Upper lobe of left lung (tissue), 6 donors: ENCODE measurements around the gene SLC7A6. TPM values are rescaled to one million over a fixed set of nuclear protein-coding genes. Genes with fewer than 3 reads are reported as not detected.
A peak's percentile ranks its signal among the peaks of the same experiment; 100 is the strongest.

Experiments
- ATAC-seq, 2 donors: fragments of 200-7000 bp; cut with Tn5 transposase; one replicate each; pipeline ENCODE4 v1.9.1; 2022; ENCODE audit warnings: mild to moderate bottlenecking in 2 of 2, moderate library complexity in 2 of 2; ENCODE audit not compliant: low FRiP score in 2 of 2
- DNase-seq, 2 donors: peaks; one replicate each; pipeline ENCODE4 v3.0.0-alpha.2; 2019 to 2020
- H3K27ac ChIP-seq, 4 donors: fragments of 200-600 bp; sonication (generic); one replicate each; pipeline ENCODE4 v1.5.1; 2016 to 2019
- H3K27me3 ChIP-seq, 4 donors: fragments of 200-600 bp; sonication (generic); one replicate each; pipeline ENCODE4 v1.5.1; 2017 to 2019
- H3K36me3 ChIP-seq, 4 donors: fragments of 200-600 bp; sonication (generic); one replicate each; pipeline ENCODE4 v1.5.1; 2016 to 2019
- H3K4me1 ChIP-seq, 4 donors: fragments of 200-600 bp; sonication (generic); one replicate each; pipeline ENCODE4 v1.5.1; 2018 to 2019
- H3K4me3 ChIP-seq, 4 donors: fragments of 200-600 bp; sonication (generic); one replicate each; pipeline ENCODE4 v1.5.1; 2017 to 2019; ENCODE audit warnings: mild to moderate bottlenecking in 2 of 4, moderate library complexity in 1 of 4
- H3K9me3 ChIP-seq, 4 donors: fragments of 200-600 bp; sonication (generic); one replicate each; pipeline ENCODE4 v1.5.1; 2018 to 2019
- EP300 ChIP-seq, 4 donors: sonication (generic); formaldehyde crosslinking; IDR thresholded peaks; one replicate each; pipeline ENCODE4 v1.5.1; 2017; ENCODE audit warnings: antibody characterized with exemption in 4 of 4, control low read depth in 2 of 4
- POLR2A ChIP-seq, 4 donors: fragments of 450-650 bp; IDR thresholded peaks; one replicate each; pipeline ENCODE4 v1.5.1; 2016 to 2017; ENCODE audit warnings: antibody characterized with exemption in 4 of 4, mild to moderate bottlenecking in 2 of 4
- POLR2AphosphoS5 ChIP-seq, 2 donors: sonication (generic); formaldehyde crosslinking; IDR thresholded peaks; one replicate each; pipeline ENCODE4 v1.5.1; 2017; ENCODE audit warnings: antibody characterized with exemption in 2 of 2
- WGBS, 2 donors: methylation state at CpG; one replicate each; pipeline ENCODE4 v1.1.5; 2017 to 2018; 5-methylcytosine and 5-hydroxymethylcytosine counted together
- total RNA-seq, 6 donors: library from RNA; depleted of rRNA in 4 of 6; stranded (reverse); fragments of >200 nt in 4 of 6; gene quantifications; one replicate each; pipeline versions ENCODE4 v1.1.0 to v1.2.1, GENCODE V29; 2016 to 2021
- TF ChIP-seq, protein P1 (sequence below), 6 experiments: fragments of 450-650 bp in 4 of 6; fragments of 200-600 bp in 2 of 6; sonication (generic) in 2 of 6; IDR thresholded peaks; one replicate each; pipeline ENCODE4 v1.5.1; 2016 to 2019; ENCODE audit warnings: antibody characterized with exemption in 6 of 6
- donor health status: DM: no; HTN: no; CAD: no; lungs with moderate emphysema.
- donor health status: DM: no; HTN: yes; CAD: no; lungs with severe emphysema.

Gene SLC7A6
- total RNA-seq, 6 donors from 2014 or later: 44.9 to 109 (median 49.5) TPM

DNA sequence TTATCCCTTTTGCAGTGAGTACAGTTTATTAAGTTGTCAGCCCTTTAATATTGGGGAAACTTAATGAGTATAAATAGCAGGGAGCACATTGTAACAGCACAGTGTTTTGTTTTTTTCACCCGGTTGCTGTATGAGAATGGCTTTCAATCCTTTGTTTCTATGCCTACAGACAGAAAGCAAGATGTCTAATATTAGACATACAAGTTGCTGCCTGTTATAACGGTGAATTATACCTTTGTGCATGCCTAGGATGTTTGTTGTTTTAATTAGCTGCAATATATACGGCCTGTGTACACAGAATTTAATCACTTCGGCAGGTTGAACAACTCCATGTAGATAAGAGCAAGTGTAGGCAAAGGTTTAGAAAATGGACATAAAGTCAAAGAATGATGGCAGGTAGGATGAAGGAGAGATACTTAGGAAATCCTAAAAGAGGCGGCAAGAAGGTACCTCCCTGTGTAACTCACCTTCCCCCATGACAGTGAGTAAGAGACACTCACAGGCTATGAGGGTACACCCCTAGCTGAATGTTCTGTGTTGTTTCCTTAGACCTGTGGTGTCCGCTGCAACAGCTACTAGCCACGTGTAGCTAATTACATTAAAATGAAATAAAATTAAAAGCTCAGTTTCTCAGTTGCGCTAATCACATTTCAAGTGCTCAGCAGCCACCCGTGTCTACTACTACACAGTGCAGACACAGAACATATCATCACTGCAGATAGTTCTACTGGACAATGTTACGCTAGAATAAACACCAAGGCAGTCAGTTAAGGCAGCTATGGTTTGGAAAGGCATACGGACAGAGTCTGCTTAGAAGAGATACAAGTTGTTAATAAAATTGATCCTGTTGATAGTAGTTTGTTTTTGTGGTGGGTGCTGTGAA is 35.5 kb downstream of the SLC7A6 start:
- Histone ChIP-seq H3K36me3 (peaks cover 24 to 100% (median 82%) of the 10 kb centered on the region in 4 donors), H3K27me3 (no peaks in the 10 kb centered on the region), H3K4me1 (no peaks in the 10 kb centered on the region), H3K9me3 (no peaks in the 10 kb centered on the region), H3K4me3 (no peak overlapping the region), H3K27ac (no peak overlapping the region)
- 84 to 86% methylated on average over 11 of the region's 11 CpGs for WGBS, 2 donors
- no peak for ATAC-seq
- TF ChIP-seq POLR2AphosphoS5 (IDR thresholded peaks at IDR 0.05) (no peak), EP300 (IDR thresholded peaks at IDR 0.05) (no peak), POLR2A (IDR thresholded peaks at IDR 0.05) (no peak)
- TF ChIP-seq, protein P1, sequence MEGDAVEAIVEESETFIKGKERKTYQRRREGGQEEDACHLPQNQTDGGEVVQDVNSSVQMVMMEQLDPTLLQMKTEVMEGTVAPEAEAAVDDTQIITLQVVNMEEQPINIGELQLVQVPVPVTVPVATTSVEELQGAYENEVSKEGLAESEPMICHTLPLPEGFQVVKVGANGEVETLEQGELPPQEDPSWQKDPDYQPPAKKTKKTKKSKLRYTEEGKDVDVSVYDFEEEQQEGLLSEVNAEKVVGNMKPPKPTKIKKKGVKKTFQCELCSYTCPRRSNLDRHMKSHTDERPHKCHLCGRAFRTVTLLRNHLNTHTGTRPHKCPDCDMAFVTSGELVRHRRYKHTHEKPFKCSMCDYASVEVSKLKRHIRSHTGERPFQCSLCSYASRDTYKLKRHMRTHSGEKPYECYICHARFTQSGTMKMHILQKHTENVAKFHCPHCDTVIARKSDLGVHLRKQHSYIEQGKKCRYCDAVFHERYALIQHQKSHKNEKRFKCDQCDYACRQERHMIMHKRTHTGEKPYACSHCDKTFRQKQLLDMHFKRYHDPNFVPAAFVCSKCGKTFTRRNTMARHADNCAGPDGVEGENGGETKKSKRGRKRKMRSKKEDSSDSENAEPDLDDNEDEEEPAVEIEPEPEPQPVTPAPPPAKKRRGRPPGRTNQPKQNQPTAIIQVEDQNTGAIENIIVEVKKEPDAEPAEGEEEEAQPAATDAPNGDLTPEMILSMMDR (IDR thresholded peaks at IDR 0.05): no peak
- no peak for DNase-seq

DNA sequence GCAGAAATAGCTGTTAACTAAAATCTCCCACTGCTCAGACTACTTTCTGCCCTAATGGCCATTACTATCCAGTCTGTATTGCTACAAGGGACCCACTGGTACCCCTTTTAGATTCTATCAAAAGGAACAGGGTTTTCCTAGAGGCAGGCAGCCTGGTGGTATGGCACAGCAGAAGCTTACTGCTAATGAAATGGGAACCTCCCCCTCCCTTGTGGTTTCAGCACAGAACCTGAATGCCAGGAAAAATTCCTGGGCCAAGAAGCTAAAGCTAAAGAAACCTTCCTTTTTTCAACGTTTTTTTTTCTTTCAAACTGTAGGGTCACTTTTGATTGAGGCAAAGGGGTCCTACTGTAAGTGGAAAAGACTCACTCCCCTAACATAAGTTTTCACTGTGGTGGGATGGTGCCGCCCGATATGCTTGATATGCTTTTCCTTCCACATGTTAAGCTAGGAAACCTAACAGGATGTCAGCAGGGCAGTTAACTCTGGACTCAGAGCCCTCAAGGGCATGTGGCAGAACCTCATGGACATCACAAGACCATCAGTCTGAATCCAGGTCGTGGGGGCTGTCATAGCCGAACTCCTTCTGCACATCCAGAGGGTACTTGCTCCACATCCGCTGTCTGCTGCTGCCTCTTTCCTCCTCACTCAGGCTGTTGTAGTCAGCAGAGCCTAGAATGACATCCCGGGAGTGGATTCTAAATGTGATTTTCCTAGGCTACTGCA is 36.6 kb downstream of the SLC7A6 start:
- no peaks in the 10 kb centered on the region for H3K4me1 ChIP-seq
- H3K4me3 ChIP-seq: no peak overlapping the region
- H3K27me3 ChIP-seq: no peaks in the 10 kb centered on the region
- H3K36me3 ChIP-seq: peaks cover 24 to 100% (median 81%) of the 10 kb centered on the region in 4 donors
- no peak for ATAC-seq
- H3K9me3 ChIP-seq: no peaks in the 10 kb centered on the region
- WGBS, 2 donors: 77 to 78% methylated on average over 6 to 7 of the region's 7 CpGs
- H3K27ac ChIP-seq: no peak overlapping the region
- TF ChIP-seq POLR2AphosphoS5 (IDR thresholded peaks at IDR 0.05) (no peak), EP300 (IDR thresholded peaks at IDR 0.05) (no peak), POLR2A (IDR thresholded peaks at IDR 0.05) (no peak)
- TF ChIP-seq, protein P1 (IDR thresholded peaks at IDR 0.05): no peak
- no peak for DNase-seq

DNA sequence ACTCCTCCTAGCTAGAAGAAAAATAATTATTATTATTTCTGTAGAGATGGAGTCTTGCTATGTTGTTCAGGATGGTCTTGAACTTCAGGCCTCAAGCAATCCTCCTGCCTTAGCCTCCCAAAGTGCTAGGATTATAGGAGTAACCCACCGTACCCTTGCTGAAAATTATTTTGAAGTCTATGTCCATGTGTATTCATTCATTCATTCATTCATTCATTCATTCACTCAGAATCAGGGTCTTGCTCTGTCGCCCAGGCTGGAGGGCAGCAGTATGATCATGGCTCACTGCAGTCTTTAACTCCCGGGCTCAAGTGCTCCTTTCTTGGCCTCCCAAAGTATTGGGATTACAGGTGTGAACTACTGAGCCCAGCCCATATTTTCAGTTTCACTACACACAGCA is 42.3 kb downstream of the SLC7A6 start:
- no peak for ATAC-seq
- H3K27me3 ChIP-seq: no peaks in the 10 kb centered on the region
- no peak for TF ChIP-seq EP300 (IDR thresholded peaks at IDR 0.05)
- no peak overlapping the region for H3K4me3 ChIP-seq
- H3K4me1 ChIP-seq: peaks cover 17 to 29% (median 25%) of the 10 kb centered on the region in 4 donors
- peaks cover 10 to 75% (median 54%) of the 10 kb centered on the region in 4 donors for H3K36me3 ChIP-seq
- 88 to 96% methylated on average over 3 of the region's 3 CpGs for WGBS, 2 donors
- no peak overlapping the region for H3K27ac ChIP-seq
- no peak for DNase-seq
- H3K9me3 ChIP-seq: no peaks in the 10 kb centered on the region

DNA sequence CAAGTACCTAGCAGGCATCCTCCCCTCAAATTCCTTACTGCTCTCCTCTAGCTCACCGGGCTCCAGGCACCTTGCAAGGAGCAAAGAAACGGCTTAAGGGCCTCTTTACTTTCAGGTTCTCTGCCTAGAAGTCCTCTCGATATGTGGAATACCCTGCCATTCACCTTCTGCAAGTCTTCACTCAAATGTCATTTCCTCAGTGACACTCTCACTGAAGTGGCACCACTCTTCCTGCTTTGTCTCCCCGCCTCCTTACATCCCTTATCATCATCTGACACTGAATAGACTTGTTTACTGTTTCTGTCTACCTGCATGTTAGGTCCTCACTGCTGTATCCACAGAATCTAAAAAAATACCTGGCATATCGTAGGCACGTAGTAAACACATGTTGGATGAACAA is 45.5 kb downstream of the SLC7A6 start:
- H3K27ac ChIP-seq: peak overlapping the region in 3 of 4 donors; percentile 85 to 93 (median 86)
- no peak for TF ChIP-seq POLR2AphosphoS5 (IDR thresholded peaks at IDR 0.05)
- no peak for TF ChIP-seq POLR2A (IDR thresholded peaks at IDR 0.05)
- TF ChIP-seq EP300 (IDR thresholded peaks at IDR 0.05): no peak
- TF ChIP-seq, protein P1 (IDR thresholded peaks at IDR 0.05): no peak
- ATAC-seq: no peak

DNA sequence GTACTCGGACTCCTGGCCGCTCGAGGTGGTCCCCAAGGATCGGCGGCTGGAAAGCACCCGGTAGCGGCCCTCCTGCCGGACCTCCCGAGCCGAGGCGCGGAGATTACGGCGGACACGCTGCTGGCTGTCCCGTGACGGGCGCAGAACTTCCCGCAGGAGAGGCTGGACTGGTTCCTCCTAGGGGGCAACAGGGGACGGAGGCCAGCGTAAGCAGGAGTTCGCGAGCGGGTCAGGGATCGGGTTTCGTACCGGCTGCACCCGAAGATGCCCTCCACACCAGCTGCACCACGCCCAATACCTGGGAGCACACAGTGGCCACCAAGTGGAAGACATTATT is 46.1 kb downstream of the SLC7A6 start:
- H3K9me3 ChIP-seq: no peaks in the 10 kb centered on the region
- peak; percentile 30 to 84 for DNase-seq
- peaks cover 4 to 37% (median 20%) of the 10 kb centered on the region in 4 donors for H3K36me3 ChIP-seq
- peak; percentile 52 to 74 for ATAC-seq
- H3K4me1 ChIP-seq: peaks cover 23 to 40% (median 30%) of the 10 kb centered on the region in 4 donors
- H3K27me3 ChIP-seq: no peaks in the 10 kb centered on the region
- H3K4me3 ChIP-seq: peak overlapping the region; percentile 59 to 99 (median 89)
- WGBS, 2 donors: 0% methylated on average over 29 of the region's 29 CpGs; no CpG with 5 or more reads in 1 of the 2 donors
- TF ChIP-seq POLR2AphosphoS5 (IDR thresholded peaks at IDR 0.05): no peak
- no peak for TF ChIP-seq POLR2A (IDR thresholded peaks at IDR 0.05)
- TF ChIP-seq, protein P1 (IDR thresholded peaks at IDR 0.05): no peak
- peak overlapping the region; percentile 85 to 93 (median 86) for H3K27ac ChIP-seq

More for the DNA sequence above, 45.5 kb downstream of the SLC7A6 start:
- Histone ChIP-seq H3K4me3 (peak overlapping the region; percentile 59 to 99 (median 89)), H3K27me3 (no peaks in the 10 kb centered on the region), H3K4me1 (peaks cover 23 to 40% (median 30%) of the 10 kb centered on the region in 4 donors), H3K36me3 (peaks cover 4 to 43% (median 26%) of the 10 kb centered on the region in 4 donors), H3K9me3 (no peaks in the 10 kb centered on the region)
- 24 to 39% methylated on average over 6 of the region's 6 CpGs for WGBS, 2 donors
- no peak for DNase-seq
